Measurements from ENCODE around the gene FAM234B. TPM values are rescaled to one million over a fixed set of nuclear protein-coding genes. Genes with fewer than 3 reads are reported as not detected.
"Not testable (repeated sequence)": the region's sequence is repeated elsewhere in the genome, so short reads cannot be mapped to it uniquely, and the experiment has no call there.

FAM234B gene
- total RNA-seq, 2 experiments from 2014 or later = 4.7 to 5.0 TPM

DNA sequence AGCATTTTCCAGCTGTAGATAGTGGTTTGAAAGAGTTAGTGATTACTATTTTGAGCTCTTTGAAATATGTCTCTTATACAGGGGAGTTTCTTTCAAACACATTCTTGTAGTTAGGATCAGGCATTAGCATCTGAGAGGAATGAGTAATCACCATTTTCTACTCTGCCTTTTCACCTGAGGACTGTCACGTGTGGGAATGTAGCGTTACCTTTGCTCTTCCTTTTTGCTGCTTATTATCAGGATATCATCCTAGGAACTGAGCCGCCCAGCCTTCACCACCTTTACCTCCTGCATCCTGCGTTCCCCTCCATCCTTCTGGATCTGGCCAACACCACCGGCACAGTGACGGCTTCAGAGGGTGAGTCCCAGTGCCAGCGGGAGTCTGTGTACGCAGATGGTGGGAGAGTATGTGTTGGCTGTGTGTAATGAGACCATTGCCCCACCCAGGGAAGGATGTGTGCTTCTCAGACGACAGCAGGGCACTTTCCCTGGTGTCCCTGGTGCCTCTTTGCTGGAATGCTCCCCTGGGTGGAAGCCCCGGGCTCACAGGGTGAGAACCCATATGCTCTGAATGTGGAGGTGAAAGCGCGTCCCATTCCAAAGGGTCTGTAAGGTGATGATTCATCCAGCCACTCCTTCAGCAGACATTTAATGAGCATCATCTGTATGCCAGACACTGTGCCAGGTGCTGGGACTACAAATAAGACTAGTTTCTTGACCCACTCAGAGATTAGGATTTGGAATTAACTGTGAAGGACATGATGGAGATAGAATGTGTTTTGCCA is 31.8 kb downstream of the FAM234B start:
- no peak overlapping the region for H3K4me3 Mint-ChIP-seq
- CTCF ChIA-PET = no interaction called here
- H3K27ac Mint-ChIP-seq = no peak overlapping the region
- peaks cover 6% of the 10 kb centered on the region for H3K36me3 Mint-ChIP-seq
- DNase-seq (no peak), ATAC-seq (no peak)
- no peaks in the 10 kb centered on the region for H3K27me3 Mint-ChIP-seq
- no peaks in the 10 kb centered on the region for H3K9me3 Mint-ChIP-seq (ENCODE audit: low read depth)
- H3K4me1 Mint-ChIP-seq = no peaks in the 10 kb centered on the region

- Mint-ChIP-seq H3K27ac (no peak overlapping the region), H3K36me3 (peaks cover 9% of the 10 kb centered on the region), H3K9me3 (ENCODE audit: low read depth) (no peaks in the 10 kb centered on the region), H3K4me3 (no peak overlapping the region), H3K4me1 (no peaks in the 10 kb centered on the region), H3K27me3 (no peaks in the 10 kb centered on the region)
- CTCF ChIA-PET = interaction anchor here (1.7 kb wide), 1 partner anchor 132 kb away, joined by 6 read pairs; no protein-coding TSS in a partner anchor
- DNase-seq = no peak
- no peak for ATAC-seq
Observed at GRCh38 chr12:13079440-13079906, 35.3 kb downstream of the FAM234B start.

DNA sequence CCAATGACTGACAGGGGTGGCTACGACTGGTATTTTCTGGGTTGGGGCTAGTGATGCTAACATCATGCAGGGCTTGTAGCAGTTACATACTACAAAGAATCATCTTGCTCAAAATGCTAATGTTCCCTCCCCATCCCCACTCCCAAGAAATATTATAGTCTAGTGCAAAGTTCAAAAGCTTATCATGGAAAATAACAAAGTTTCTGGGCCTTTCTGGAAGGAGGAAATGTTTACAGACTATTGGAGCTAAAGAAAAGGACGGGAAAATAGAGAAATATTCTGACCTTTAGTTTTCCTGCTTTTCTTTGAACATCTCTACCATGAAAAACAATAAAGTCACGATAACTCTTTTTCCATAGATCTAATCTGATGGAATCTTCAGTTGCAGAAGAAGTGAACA is 36.1 kb downstream of the FAM234B start:
- DNase-seq (no peak), ATAC-seq (no peak)
- no peak overlapping the region for H3K27ac Mint-ChIP-seq
- no peaks in the 10 kb centered on the region for H3K4me1 Mint-ChIP-seq
- H3K27me3 Mint-ChIP-seq = no peaks in the 10 kb centered on the region
- CTCF ChIA-PET = interaction anchor here (1.7 kb wide), 1 partner anchor 131 kb away, joined by 6 read pairs; no protein-coding TSS in a partner anchor
- no peaks in the 10 kb centered on the region for H3K9me3 Mint-ChIP-seq (ENCODE audit: low read depth)
- H3K4me3 Mint-ChIP-seq = no peak overlapping the region
- H3K36me3 Mint-ChIP-seq = peaks cover 10% of the 10 kb centered on the region

DNA sequence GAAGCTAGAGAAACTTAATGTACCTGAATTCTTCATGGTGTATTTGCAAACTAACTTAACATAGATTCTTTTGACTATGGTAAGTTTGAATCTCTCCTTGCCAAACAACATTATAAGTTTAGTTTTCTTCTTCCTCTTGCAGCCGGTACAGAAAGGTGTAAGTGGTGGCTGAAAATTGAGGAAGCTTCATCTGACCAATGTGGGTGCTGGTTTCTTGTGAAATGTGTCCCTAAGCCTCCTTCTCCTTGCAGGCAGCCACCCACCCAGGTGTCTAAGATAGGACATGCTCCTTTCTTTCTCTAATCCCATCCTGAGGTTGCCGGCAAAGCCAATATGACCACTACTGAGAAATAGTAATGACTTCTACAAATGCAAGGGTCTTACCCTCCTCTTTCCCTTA is 38.7 kb downstream of the FAM234B start:
- DNase-seq = no peak
- Mint-ChIP-seq H3K4me3 (no peak overlapping the region), H3K27me3 (no peaks in the 10 kb centered on the region), H3K27ac (no peak overlapping the region), H3K4me1 (peaks cover 2% of the 10 kb centered on the region), H3K36me3 (peaks cover 6% of the 10 kb centered on the region), H3K9me3 (ENCODE audit: low read depth) (no peaks in the 10 kb centered on the region)
- no peak for ATAC-seq
- CTCF ChIA-PET = no interaction called here

GRCh38 chr12:13083638-13084037 is 39.5 kb downstream of the FAM234B start:
- H3K4me3 Mint-ChIP-seq; H3K27me3 Mint-ChIP-seq; H3K9me3 Mint-ChIP-seq (ENCODE audit: low read depth); CTCF ChIA-PET; H3K4me1 Mint-ChIP-seq; H3K36me3 Mint-ChIP-seq; DNase-seq; ATAC-seq; H3K27ac Mint-ChIP-seq: not testable (repeated sequence)

DNA sequence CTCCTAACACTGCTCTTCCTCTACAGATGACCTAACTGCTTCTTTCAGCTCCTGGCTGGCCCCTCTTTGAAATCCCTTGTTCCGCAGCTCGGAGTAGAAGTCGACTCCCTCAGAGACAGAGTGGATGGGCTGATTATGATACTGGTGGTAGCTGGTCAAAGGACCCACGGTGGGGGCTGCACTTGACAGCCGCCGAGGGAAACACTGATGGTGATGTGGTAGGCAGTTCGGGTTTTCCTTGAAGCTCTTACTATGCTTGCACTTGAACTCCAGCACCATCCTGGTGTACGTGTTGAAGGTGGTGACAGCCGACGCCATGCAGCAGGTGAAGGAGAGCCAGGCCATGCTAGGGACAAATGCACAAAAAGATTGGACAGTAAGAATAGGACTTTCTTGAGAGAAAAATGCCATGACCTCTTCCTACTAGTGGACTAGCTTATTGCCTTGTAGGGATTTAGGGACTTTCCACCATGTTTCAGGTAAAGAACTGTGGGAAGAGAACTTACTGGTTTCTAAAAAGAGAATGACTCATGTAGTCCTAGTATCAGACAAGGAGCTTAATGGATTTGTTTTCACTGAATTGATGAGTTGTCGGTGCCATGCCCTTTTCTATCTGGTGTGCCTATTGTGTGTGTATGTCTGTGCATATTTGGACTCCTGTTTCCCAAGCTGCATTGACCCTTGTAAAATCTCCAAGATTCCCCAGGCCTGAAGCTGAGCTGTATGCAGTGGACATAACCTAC is 40.9 kb downstream of the FAM234B start:
- Mint-ChIP-seq H3K27ac (no peak overlapping the region), H3K9me3 (ENCODE audit: low read depth) (no peaks in the 10 kb centered on the region), H3K27me3 (no peaks in the 10 kb centered on the region), H3K36me3 (peaks cover 4% of the 10 kb centered on the region), H3K4me1 (peaks cover 2% of the 10 kb centered on the region), H3K4me3 (no peak overlapping the region)
- ATAC-seq (no peak), DNase-seq (no peak)
- CTCF ChIA-PET = interaction anchor here (1.1 kb wide), 1 partner anchor 127 kb away, joined by 4 read pairs; no protein-coding TSS in a partner anchor

- H3K4me1 Mint-ChIP-seq = peaks cover 2% of the 10 kb centered on the region
Observed at GRCh38 chr12:13085968-13086686, 41.9 kb downstream of the FAM234B start.

DNA sequence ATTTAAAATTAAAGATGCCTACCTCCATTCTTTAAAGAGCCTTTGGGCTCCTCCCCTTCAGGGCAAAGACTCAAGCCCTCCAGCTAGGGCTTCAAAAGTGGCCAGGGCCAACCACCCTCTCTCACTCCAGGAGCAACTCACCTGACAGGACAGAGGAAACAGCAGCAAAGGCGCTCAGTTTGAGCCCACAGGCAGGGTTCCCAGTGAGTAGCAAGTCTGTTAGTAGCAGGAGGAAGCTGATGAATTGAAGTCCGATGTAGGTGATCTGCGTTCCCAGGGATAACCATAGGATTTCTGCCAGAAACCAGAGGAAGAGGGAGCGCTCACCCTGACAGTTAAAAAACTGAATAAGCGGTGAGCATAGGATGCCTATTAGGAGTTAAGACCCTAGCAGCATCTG is 43.6 kb downstream of the FAM234B start:
- CTCF ChIA-PET = no interaction called here
- H3K27ac Mint-ChIP-seq = no peak overlapping the region
- no peaks in the 10 kb centered on the region for H3K9me3 Mint-ChIP-seq (ENCODE audit: low read depth)
- no peaks in the 10 kb centered on the region for H3K27me3 Mint-ChIP-seq
- H3K36me3 Mint-ChIP-seq = peaks cover 4% of the 10 kb centered on the region
- no peak for DNase-seq
- H3K4me3 Mint-ChIP-seq = no peak overlapping the region
- ATAC-seq = no peak
- H3K4me1 Mint-ChIP-seq = peaks cover 2% of the 10 kb centered on the region

More at GRCh38 chr12:13085968-13086686, 41.9 kb downstream of the FAM234B start:
- Mint-ChIP-seq H3K4me3 (no peak overlapping the region), H3K9me3 (ENCODE audit: low read depth) (no peaks in the 10 kb centered on the region), H3K27ac (no peak overlapping the region), H3K36me3 (peaks cover 4% of the 10 kb centered on the region), H3K27me3 (no peaks in the 10 kb centered on the region)
- no peak for ATAC-seq
- no peak for DNase-seq
- CTCF ChIA-PET = interaction anchor here (1.1 kb wide), 1 partner anchor 126 kb away, joined by 4 read pairs; no protein-coding TSS in a partner anchor

DNA sequence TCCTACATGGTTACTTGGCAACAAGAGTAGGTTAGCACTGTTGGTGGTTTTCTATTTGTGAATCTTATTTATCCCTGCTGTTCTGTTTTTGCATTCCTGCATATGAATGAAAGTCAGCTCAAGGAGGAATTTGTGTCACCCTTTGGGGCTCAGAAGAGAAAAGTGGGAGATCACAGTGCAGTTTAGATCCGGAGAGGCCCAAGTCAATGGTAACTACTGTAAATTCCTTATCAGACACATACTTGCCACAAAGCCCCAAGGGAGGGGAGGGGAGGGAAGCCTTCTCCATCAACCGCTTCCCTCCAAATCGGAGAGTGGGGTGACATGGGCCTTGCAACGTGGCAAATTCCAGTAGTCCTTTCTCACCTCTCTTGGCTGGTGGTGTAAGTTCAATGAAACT is 44.3 kb downstream of the FAM234B start:
- Mint-ChIP-seq H3K27ac (no peak overlapping the region), H3K4me3 (no peak overlapping the region), H3K4me1 (peaks cover 2% of the 10 kb centered on the region), H3K36me3 (peaks cover 4% of the 10 kb centered on the region), H3K9me3 (ENCODE audit: low read depth) (no peaks in the 10 kb centered on the region), H3K27me3 (no peaks in the 10 kb centered on the region)
- CTCF ChIA-PET = interaction anchor here (1.1 to 1.2 kb wide), 3 partner anchors 10 to 125 kb away, joined by 3 to 4 read pairs (median 3); no protein-coding TSS in a partner anchor
- ATAC-seq = no peak
- no peak for DNase-seq

- CTCF ChIA-PET = no interaction called here
- ATAC-seq (no peak), DNase-seq (no peak)
- H3K4me3 Mint-ChIP-seq = no peak overlapping the region
- no peak overlapping the region for H3K27ac Mint-ChIP-seq
- H3K9me3 Mint-ChIP-seq (ENCODE audit: low read depth) = no peaks in the 10 kb centered on the region
- peaks cover 10% of the 10 kb centered on the region for H3K27me3 Mint-ChIP-seq
- H3K4me1 Mint-ChIP-seq = peaks cover 10% of the 10 kb centered on the region
- H3K36me3 Mint-ChIP-seq = no peaks in the 10 kb centered on the region
Observed at GRCh38 chr12:13090054-13090453, 45.9 kb downstream of the FAM234B start.

- Mint-ChIP-seq H3K9me3 (ENCODE audit: low read depth) (no peaks in the 10 kb centered on the region), H3K4me1 (peaks cover 7% of the 10 kb centered on the region), H3K27me3 (peaks cover 12% of the 10 kb centered on the region), H3K27ac (no peak overlapping the region), H3K4me3 (no peak overlapping the region), H3K36me3 (no peaks in the 10 kb centered on the region)
- CTCF ChIA-PET = no interaction called here
- DNase-seq = no peak
- ATAC-seq = no peak
Observed at GRCh38 chr12:13091832-13092231, 47.7 kb downstream of the FAM234B start.

DNA sequence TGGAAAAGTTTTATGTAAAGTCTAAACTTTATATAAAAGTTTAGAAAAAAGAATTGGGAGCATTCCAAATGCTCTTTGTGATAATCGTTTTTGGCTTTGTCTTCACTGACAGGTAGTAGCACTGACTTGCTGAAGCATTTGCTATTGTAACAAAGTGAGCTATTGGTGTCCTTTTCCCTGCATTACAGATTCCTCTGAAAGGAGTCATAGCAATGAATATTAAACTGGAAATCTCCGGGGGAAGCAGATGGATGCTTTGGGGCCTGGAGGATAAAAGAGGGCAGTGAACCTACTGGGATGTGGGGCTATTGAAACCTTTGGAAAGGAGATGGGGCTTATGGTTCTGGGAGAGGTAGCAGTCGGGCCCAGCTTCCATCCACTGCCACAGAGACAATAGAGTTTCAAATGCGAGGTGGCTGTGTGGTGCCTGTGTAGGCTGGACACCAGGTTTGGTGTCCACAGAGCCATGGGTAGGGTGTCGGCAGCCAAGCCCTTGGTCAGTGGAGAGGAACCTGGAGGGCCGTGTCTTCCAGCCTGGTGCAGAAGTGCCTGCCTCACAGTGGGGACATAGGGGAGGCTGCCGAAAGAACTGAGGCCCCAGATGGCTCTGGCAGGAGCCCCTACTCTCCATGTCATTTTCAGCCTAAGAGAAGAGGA is 49.1 kb downstream of the FAM234B start:
- Mint-ChIP-seq H3K4me3 (no peak overlapping the region), H3K36me3 (no peaks in the 10 kb centered on the region), H3K9me3 (ENCODE audit: low read depth) (no peaks in the 10 kb centered on the region), H3K27ac (no peak overlapping the region), H3K27me3 (peaks cover 12% of the 10 kb centered on the region), H3K4me1 (peaks cover 14% of the 10 kb centered on the region)
- no peak for ATAC-seq
- no peak for DNase-seq
- CTCF ChIA-PET = interaction anchor here (1.1 to 5.2 kb wide), 3 partner anchors 118 to 177 kb away, joined by 3 to 40 read pairs (median 3); no protein-coding TSS in a partner anchor

DNA sequence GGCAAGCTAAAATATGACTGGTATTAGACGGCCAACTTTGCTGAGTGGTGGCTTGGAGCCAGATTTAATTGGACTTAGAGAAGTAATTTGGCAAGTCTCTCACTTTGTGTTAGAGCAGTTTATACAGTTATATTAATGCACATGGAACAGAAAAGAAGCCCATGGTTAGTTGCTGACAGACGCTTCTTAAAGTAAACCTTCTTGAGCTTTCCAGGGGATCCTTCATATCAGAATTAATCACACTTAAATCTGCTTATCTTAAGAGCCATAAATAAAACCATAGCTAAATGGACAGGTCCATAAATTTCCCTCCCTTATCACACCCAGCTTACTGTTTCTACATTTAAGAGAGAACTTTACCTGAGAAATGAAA is 49.7 kb downstream of the FAM234B start:
- CTCF ChIA-PET = interaction anchor here (1.1 to 5.2 kb wide), 3 partner anchors 118 to 177 kb away, joined by 3 to 40 read pairs (median 3); no protein-coding TSS in a partner anchor

More for the DNA sequence above, 49.7 kb downstream of the FAM234B start:
- Mint-ChIP-seq H3K27me3 (peaks cover 12% of the 10 kb centered on the region), H3K27ac (no peak overlapping the region), H3K4me3 (no peak overlapping the region), H3K36me3 (no peaks in the 10 kb centered on the region), H3K4me1 (peaks cover 19% of the 10 kb centered on the region), H3K9me3 (ENCODE audit: low read depth) (no peaks in the 10 kb centered on the region)
- ATAC-seq (no peak), DNase-seq (no peak)

All from activated CD8-positive, alpha-beta memory T cell treated with anti-CD3 and anti-CD28 coated beads, Interleukin-2, amount 10 ng/mL, durations not matched to agents 7 days and 5 days (primary cell).